LNCaP clone FGC (cell line): Measurements from ENCODE around the gene SVOP.

Experiments used
- DNase-seq: peaks from one replicate; pipeline ENCODE4 v3.0.0-alpha.2; 2011; ENCODE audit warnings: low read depth
- H3K4me3 ChIP-seq: 2 replicates; pipeline ENCODE4 v1.5.1; 2011; ENCODE audit warnings: mild to moderate bottlenecking, low read depth, low read length, control low read depth
- TF ChIP-seq, protein P1 (sequence below): IDR thresholded peaks from 2 replicates; pipeline ENCODE4 v1.5.1; 2012; ENCODE audit warnings: mild to moderate bottlenecking; ENCODE audit not compliant: control insufficient read depth, insufficient read depth; ENCODE audit errors: extremely low read depth

SVOP gene

DNA sequence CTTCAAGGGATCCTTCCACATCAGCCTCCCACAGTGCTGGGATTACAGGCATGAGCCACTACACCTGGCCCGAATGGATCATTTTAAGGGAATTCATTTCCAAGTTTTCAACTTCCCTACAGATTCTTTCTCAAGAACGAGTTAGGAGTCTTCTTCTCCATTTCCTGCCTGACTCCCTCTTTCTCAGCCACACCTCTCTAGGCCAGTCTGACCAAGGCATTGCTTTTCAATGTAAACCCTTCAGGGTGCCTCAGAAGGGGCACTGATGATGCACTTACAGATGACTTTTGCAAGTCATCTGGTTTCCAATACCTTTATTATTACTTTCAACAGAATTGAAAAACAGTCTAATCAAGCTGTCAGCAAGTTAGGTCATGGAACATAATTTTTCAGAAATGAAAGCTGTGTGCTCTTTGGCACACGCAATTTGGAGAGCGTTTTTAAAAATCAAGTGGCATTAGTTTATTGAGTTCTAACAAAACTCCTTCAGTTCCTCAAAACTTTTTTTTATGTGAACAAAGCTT is 47.2 kb downstream of the SVOP start:
- TF ChIP-seq, protein P1, sequence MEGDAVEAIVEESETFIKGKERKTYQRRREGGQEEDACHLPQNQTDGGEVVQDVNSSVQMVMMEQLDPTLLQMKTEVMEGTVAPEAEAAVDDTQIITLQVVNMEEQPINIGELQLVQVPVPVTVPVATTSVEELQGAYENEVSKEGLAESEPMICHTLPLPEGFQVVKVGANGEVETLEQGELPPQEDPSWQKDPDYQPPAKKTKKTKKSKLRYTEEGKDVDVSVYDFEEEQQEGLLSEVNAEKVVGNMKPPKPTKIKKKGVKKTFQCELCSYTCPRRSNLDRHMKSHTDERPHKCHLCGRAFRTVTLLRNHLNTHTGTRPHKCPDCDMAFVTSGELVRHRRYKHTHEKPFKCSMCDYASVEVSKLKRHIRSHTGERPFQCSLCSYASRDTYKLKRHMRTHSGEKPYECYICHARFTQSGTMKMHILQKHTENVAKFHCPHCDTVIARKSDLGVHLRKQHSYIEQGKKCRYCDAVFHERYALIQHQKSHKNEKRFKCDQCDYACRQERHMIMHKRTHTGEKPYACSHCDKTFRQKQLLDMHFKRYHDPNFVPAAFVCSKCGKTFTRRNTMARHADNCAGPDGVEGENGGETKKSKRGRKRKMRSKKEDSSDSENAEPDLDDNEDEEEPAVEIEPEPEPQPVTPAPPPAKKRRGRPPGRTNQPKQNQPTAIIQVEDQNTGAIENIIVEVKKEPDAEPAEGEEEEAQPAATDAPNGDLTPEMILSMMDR: no peak
- no peak for DNase-seq
- no peak overlapping the region for H3K4me3 ChIP-seq

DNA sequence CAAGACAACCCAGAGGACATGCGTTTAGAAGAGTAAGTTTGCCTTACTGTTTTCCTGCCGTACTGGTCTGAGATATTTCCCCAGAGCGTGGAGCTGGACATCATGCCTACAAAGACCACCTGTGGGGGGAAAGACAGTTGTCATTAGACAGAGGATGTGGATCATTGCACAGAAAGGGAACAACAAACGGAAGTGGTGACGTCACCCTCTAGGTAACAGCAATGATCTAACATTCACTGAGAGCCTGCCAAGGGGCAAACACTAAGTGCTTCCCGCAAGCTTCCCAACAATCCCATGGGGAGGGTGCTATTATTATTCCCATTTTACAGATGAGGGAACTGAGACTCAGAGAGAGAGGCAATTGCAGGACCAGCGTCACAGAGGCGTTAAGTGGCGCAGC is 48.5 kb downstream of the SVOP start:
- DNase-seq: peak; percentile 39

DNA sequence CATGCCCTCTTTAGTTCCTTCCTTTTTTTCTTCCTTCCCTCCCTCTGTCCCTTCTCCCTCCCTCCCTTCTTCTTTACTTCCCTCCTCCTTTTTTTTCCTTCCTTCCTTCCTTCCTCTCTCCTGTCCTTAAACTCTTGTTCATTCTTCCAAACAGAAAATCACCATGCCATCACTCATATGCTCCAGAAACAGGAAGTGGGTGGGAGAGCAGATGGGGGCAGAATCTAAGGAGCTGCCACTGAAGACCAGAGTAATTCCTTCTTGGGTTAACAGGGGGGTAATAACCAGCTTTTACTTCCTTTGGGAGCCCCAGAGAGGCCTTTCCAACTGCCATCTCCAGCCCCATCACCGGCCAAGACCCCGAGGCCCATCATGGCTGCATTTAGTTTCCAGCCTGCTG is 51.2 kb downstream of the SVOP start:
- H3K4me3 ChIP-seq: no peak overlapping the region
- TF ChIP-seq, protein P1: no peak
- no peak for DNase-seq

More for the DNA sequence above, 48.5 kb downstream of the SVOP start:
- H3K4me3 ChIP-seq: no peak overlapping the region
- TF ChIP-seq, protein P1: no peak

DNA sequence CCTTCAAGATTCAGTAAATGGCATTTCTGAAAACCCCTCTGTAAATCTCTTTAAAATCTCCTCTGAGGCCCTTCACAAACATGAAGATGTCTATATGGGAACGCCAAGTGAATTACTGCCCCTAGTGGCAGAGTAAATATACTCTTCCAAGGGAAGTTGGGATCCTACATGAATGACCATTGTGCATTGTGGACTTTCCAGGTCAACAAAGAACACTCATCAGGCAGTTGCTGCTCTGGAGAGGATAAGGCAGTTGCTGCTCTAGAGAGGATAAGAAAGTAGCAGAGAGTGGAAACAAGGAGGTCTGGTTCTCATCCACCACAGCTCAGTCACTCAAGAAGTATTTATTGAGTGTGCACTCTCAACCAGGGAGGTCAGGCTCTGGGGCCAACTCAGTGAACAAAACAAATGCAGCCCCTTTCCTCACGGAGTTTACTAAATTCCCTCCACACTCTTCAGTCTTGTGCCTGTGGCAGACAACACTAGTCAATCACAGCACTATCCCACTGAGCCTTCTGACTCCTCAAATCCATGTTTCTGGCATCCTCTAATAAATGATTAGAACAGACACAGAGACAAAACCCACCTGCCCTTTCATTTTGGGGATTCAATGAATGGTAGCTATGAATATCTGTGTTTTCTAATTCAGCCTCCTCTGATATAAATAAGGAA is 52.9 kb downstream of the SVOP start:
- H3K4me3 ChIP-seq: no peak overlapping the region
- TF ChIP-seq, protein P1: peak; percentile 42
- no peak for DNase-seq

DNA sequence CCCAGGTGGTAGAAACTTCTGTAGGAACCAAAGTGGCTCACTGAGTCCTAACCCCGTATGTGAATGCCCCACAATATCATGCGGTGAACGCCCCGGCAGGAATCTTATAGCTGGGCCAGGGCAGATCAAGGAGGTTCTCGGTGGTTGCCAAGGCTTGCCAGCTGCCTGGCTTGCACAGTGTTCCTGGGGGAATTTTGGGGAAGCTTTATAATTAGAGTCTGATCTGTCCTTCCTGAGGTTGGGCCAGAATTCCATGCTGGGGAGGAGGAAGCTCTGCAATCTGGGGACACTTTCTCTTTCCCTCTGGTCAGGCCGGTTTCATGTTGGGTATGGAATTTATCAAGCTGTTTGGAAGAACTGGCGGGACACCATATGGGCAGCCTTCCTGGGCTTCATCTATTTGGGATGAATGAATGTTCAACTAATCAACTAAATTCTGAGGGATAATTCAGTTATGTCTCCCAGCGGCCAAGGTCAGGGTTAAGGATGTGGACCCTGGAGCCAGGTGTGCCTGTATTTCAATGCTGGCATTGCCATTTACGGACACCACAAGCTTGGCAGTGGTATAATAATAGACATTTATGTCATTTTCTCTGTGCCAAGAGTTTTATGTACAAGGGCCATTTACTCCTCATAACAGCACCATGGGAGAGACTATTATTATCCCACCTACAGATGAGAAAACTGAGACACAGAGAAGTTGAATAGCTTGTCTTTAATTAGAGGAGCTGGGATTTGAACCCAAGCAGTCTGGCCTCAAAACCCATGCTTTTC is 54.3 kb downstream of the SVOP start:
- TF ChIP-seq, protein P1: no peak
- H3K4me3 ChIP-seq: no peak overlapping the region
- DNase-seq: no peak

DNA sequence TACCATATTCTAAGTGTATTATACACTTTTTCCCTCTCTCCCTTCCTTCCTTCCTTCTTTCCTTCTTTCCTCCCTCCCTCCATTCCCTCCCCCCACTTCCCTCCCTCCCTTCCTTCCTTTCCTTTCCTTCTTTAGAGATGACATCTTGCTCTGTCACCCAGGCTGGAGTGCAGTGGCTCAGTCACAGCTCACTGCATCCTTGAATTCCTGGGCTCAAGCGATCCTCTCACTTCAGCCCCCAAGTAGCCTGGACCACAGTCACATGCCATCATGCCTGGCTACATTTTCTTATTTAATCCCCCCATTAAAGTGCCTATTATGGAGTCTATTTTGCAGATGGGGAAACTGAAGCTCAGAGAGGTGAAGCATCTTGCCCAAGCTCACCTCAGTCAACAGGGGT is 55.0 kb downstream of the SVOP start:
- DNase-seq: no peak
- TF ChIP-seq, protein P1: no peak

More for the DNA sequence above, 55.0 kb downstream of the SVOP start:
- no peak overlapping the region for H3K4me3 ChIP-seq
